ENCODE data around the gene MYOG. TPM values are rescaled to one million over a fixed set of nuclear protein-coding genes. Genes with fewer than 3 reads are reported as not detected.

The MYOG gene
- total RNA-seq, 4 donors from 2014 or later = not detected

- intact Hi-C loops (cut with DNase I; ENCODE audit: low total_unique reads) (no loop called here), in situ Hi-C loops (cut with MboI; ENCODE audit: low pct_ligation_motif_present in 1 of 4, low pct_unique_long_range_greater_than_20kb in 1 of 4, low sequenced_read_pairs in 3 of 4) (no loop called here)
- no peaks in the 10 kb centered on the region for H3K9me3 ChIP-seq
- H3K27me3 ChIP-seq = no peaks in the 10 kb centered on the region
- 76% methylated on average over 6 of the region's 7 CpGs; no CpG with 5 or more reads in 1 of the 2 donors for WGBS, 2 donors (ENCODE audit: low coverage in 1 of 2)
- H3K36me3 ChIP-seq = no peaks in the 10 kb centered on the region
- no peak overlapping the region for H3K27ac ChIP-seq
- H3K4me1 ChIP-seq = peaks cover 0 to 20% (median 10%) of the 10 kb centered on the region in 4 donors
- no peak overlapping the region for H3K4me3 ChIP-seq
- TF ChIP-seq EP300 (IDR thresholded peaks at IDR 0.05; ENCODE audit: low read depth) (no peak), POLR2AphosphoS5 (IDR thresholded peaks at IDR 0.05) (no peak)
- no peak for DNase-seq
Measured at GRCh38 chr1:203065191-203065590, 20.6 kb downstream of the MYOG start.

DNA sequence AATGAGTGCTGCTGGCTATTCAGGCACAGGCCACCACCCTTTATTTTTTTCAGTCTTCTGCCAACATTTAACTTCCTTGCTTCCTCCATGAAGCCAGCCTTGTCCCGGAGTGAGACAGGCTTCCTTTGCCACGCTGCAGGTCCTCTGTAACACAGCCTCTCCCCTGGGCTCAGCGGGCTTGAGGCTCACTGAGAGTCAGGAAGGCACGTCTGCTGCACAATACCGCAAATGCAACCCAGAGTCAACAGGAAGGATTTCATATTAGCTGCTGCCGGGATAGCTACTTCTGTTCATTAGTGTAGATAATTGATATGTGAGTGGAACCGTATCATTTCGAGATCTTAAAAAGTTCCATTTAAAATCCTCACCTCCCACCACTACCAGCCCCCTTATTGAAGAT lies 22.5 kb downstream of the MYOG start:
- H3K9me3 ChIP-seq = no peaks in the 10 kb centered on the region
- H3K27me3 ChIP-seq = no peaks in the 10 kb centered on the region
- no peaks in the 10 kb centered on the region for H3K36me3 ChIP-seq
- no peak overlapping the region for H3K4me3 ChIP-seq
- 72 to 73% methylated on average over 4 to 8 of the region's 8 CpGs for WGBS, 2 donors (ENCODE audit: low coverage in 1 of 2)
- peaks cover 0 to 2% (median under 1%) of the 10 kb centered on the region in 4 donors for H3K4me1 ChIP-seq
- intact Hi-C loops (cut with DNase I; ENCODE audit: low total_unique reads) (no loop called here), in situ Hi-C loops (cut with MboI; ENCODE audit: low pct_ligation_motif_present in 1 of 4, low pct_unique_long_range_greater_than_20kb in 1 of 4, low sequenced_read_pairs in 3 of 4) (no loop called here)
- TF ChIP-seq POLR2A (IDR thresholded peaks at IDR 0.05) (no peak), POLR2AphosphoS5 (IDR thresholded peaks at IDR 0.05) (no peak), EP300 (IDR thresholded peaks at IDR 0.05; ENCODE audit: low read depth) (no peak)
- TF ChIP-seq, protein P1, sequence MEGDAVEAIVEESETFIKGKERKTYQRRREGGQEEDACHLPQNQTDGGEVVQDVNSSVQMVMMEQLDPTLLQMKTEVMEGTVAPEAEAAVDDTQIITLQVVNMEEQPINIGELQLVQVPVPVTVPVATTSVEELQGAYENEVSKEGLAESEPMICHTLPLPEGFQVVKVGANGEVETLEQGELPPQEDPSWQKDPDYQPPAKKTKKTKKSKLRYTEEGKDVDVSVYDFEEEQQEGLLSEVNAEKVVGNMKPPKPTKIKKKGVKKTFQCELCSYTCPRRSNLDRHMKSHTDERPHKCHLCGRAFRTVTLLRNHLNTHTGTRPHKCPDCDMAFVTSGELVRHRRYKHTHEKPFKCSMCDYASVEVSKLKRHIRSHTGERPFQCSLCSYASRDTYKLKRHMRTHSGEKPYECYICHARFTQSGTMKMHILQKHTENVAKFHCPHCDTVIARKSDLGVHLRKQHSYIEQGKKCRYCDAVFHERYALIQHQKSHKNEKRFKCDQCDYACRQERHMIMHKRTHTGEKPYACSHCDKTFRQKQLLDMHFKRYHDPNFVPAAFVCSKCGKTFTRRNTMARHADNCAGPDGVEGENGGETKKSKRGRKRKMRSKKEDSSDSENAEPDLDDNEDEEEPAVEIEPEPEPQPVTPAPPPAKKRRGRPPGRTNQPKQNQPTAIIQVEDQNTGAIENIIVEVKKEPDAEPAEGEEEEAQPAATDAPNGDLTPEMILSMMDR (IDR thresholded peaks at IDR 0.05) = no peak
- no peak for DNase-seq
- no peak overlapping the region for H3K27ac ChIP-seq

DNA sequence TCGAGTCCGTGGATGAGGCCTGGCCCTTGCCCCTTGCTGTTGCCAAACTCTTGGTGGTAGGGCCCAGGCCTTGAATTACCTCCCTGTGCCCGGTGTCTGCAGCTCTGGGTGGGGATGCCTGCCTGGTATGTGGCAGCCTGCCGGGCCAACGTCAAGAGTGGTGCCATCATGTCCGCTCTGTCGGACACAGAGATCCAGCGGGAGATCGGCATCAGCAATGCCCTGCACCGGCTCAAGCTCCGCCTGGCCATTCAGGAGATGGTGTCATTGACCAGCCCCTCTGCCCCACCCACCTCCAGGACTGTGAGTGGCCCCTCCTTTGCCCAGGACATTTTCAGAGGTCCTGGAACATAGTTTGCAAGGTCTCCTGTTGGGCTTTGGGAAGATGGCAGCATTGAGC lies 25.7 kb downstream of the MYOG start:
- in situ Hi-C loops (cut with MboI; ENCODE audit: low pct_ligation_motif_present in 1 of 4, low pct_unique_long_range_greater_than_20kb in 1 of 4, low sequenced_read_pairs in 3 of 4) (no loop called here), intact Hi-C loops (cut with DNase I; ENCODE audit: low total_unique reads) (no loop called here)
- WGBS, 2 donors (ENCODE audit: low coverage in 1 of 2) = 86% methylated on average over 6 of the region's 11 CpGs; no CpG with 5 or more reads in 1 of the 2 donors
- TF ChIP-seq POLR2A (IDR thresholded peaks at IDR 0.05) = no peak
- TF ChIP-seq, protein P1 (IDR thresholded peaks at IDR 0.05) = no peak
- no peak for TF ChIP-seq POLR2AphosphoS5 (IDR thresholded peaks at IDR 0.05)
- no peak for TF ChIP-seq EP300 (IDR thresholded peaks at IDR 0.05; ENCODE audit: low read depth)
- Histone ChIP-seq H3K4me1 (peaks cover 0 to 8% (median 0%) of the 10 kb centered on the region in 4 donors), H3K4me3 (no peak overlapping the region), H3K36me3 (no peaks in the 10 kb centered on the region), H3K27me3 (no peaks in the 10 kb centered on the region), H3K27ac (no peak overlapping the region), H3K9me3 (no peaks in the 10 kb centered on the region)
- no peak for DNase-seq

GRCh38 chr1:203059485-203059884 lies 26.3 kb downstream of the MYOG start:
- TF ChIP-seq EP300 (IDR thresholded peaks at IDR 0.05; ENCODE audit: low read depth) = no peak
- no peak for TF ChIP-seq POLR2A (IDR thresholded peaks at IDR 0.05)
- TF ChIP-seq POLR2AphosphoS5 (IDR thresholded peaks at IDR 0.05) = no peak
- TF ChIP-seq, protein P1 (IDR thresholded peaks at IDR 0.05) = no peak
- no peaks in the 10 kb centered on the region for H3K36me3 ChIP-seq
- H3K27ac ChIP-seq = no peak overlapping the region
- DNase-seq = no peak
- in situ Hi-C loops (cut with MboI; ENCODE audit: low pct_ligation_motif_present in 1 of 4, low pct_unique_long_range_greater_than_20kb in 1 of 4, low sequenced_read_pairs in 3 of 4) = no loop called here
- intact Hi-C loops (cut with DNase I; ENCODE audit: low total_unique reads) = no loop called here
- H3K27me3 ChIP-seq = no peaks in the 10 kb centered on the region
- WGBS, 2 donors (ENCODE audit: low coverage in 1 of 2) = 47% methylated on average over 2 of the region's 2 CpGs; no CpG with 5 or more reads in 1 of the 2 donors
- no peaks in the 10 kb centered on the region for H3K9me3 ChIP-seq
- no peak overlapping the region for H3K4me3 ChIP-seq
- peaks cover 0 to 8% (median 0%) of the 10 kb centered on the region in 4 donors for H3K4me1 ChIP-seq

DNA sequence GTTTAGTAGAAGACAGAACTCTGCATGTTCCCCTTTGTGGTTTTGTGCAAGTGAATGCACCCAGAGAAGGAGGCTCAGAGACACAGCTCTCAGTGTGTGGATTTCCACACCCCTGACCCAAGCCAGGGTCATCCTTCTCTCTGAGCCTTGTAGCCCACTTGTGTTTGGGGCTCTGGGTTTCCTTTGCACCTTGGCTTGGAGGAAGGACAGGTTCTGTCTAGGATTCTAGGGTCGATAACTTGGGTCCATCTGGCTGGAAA lies 27.2 kb downstream of the MYOG start:
- 80% methylated on average over 1 of the region's 1 CpG; no CpG with 5 or more reads in 1 of the 2 donors for WGBS, 2 donors (ENCODE audit: low coverage in 1 of 2)
- Histone ChIP-seq H3K27ac (no peak overlapping the region), H3K4me3 (no peak overlapping the region), H3K36me3 (no peaks in the 10 kb centered on the region), H3K27me3 (no peaks in the 10 kb centered on the region), H3K9me3 (no peaks in the 10 kb centered on the region), H3K4me1 (peaks cover 0 to 8% (median 0%) of the 10 kb centered on the region in 4 donors)
- no peak for DNase-seq
- TF ChIP-seq POLR2A (IDR thresholded peaks at IDR 0.05) = no peak
- TF ChIP-seq POLR2AphosphoS5 (IDR thresholded peaks at IDR 0.05) = no peak
- TF ChIP-seq, protein P1 (IDR thresholded peaks at IDR 0.05) = no peak
- TF ChIP-seq EP300 (IDR thresholded peaks at IDR 0.05; ENCODE audit: low read depth) = no peak
- intact Hi-C loops (cut with DNase I; ENCODE audit: low total_unique reads) (no loop called here), in situ Hi-C loops (cut with MboI; ENCODE audit: low pct_ligation_motif_present in 1 of 4, low pct_unique_long_range_greater_than_20kb in 1 of 4, low sequenced_read_pairs in 3 of 4) (no loop called here)

Measured in transverse colon (tissue), 4 donors.